Measurements from ENCODE around the gene THADA.

Gene THADA

GRCh38 chr2:43560231-43560547 is 35.6 kb downstream of the THADA start:
- Histone ChIP-seq H3K27me3 (ENCODE audit: control insufficient read depth, low read length) (no peaks in the 10 kb centered on the region), H3K9me2 (replicated peaks; ENCODE audit: control insufficient read depth, low read length) (no peaks in the 10 kb centered on the region), H4K20me1 (ENCODE audit: control insufficient read depth, insufficient read depth, low read depth, low read length) (no peaks in the 10 kb centered on the region), H3K4me3 (ENCODE audit: low read length) (no peak overlapping the region), H3K36me3 (ENCODE audit: control insufficient read depth, low read length) (peaks cover 55% of the 10 kb centered on the region), H3K27ac (ENCODE audit: low read depth, low read length) (no peak overlapping the region), H3K4me2 (ENCODE audit: low read length) (no peak overlapping the region), H3K79me2 (ENCODE audit: control insufficient read depth, low read length) (no peaks in the 10 kb centered on the region), H3F3A (ENCODE audit: control insufficient read depth, insufficient read depth) (no peaks in the 10 kb centered on the region), H3K9me3 (ENCODE audit: control insufficient read depth, insufficient read depth, low read length) (no peaks in the 10 kb centered on the region), H3K4me1 (ENCODE audit: control insufficient read depth, low read length) (no peaks in the 10 kb centered on the region)
- TF ChIP-seq EZH2phosphoT487 (IDR thresholded peaks at IDR 0.05; ENCODE audit: borderline replicate concordance, low read length) = no peak
- TF ChIP-seq, protein P1, sequence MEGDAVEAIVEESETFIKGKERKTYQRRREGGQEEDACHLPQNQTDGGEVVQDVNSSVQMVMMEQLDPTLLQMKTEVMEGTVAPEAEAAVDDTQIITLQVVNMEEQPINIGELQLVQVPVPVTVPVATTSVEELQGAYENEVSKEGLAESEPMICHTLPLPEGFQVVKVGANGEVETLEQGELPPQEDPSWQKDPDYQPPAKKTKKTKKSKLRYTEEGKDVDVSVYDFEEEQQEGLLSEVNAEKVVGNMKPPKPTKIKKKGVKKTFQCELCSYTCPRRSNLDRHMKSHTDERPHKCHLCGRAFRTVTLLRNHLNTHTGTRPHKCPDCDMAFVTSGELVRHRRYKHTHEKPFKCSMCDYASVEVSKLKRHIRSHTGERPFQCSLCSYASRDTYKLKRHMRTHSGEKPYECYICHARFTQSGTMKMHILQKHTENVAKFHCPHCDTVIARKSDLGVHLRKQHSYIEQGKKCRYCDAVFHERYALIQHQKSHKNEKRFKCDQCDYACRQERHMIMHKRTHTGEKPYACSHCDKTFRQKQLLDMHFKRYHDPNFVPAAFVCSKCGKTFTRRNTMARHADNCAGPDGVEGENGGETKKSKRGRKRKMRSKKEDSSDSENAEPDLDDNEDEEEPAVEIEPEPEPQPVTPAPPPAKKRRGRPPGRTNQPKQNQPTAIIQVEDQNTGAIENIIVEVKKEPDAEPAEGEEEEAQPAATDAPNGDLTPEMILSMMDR (IDR thresholded peaks at IDR 0.05; ENCODE audit: low read depth, low read length, poor library complexity, severe bottlenecking) = no peak

GRCh38 chr2:43559391-43560230 is 36.2 kb downstream of the THADA start:
- H3K27me3 ChIP-seq (ENCODE audit: control insufficient read depth, low read length) = no peaks in the 10 kb centered on the region
- no peak overlapping the region for H3K27ac ChIP-seq (ENCODE audit: low read depth, low read length)
- H3K4me2 ChIP-seq (ENCODE audit: low read length) = no peak overlapping the region
- H3F3A ChIP-seq (ENCODE audit: control insufficient read depth, insufficient read depth) = no peaks in the 10 kb centered on the region
- no peaks in the 10 kb centered on the region for H3K4me1 ChIP-seq (ENCODE audit: control insufficient read depth, low read length)
- no peaks in the 10 kb centered on the region for H3K79me2 ChIP-seq (ENCODE audit: control insufficient read depth, low read length)
- no peak for TF ChIP-seq EZH2phosphoT487 (IDR thresholded peaks at IDR 0.05; ENCODE audit: borderline replicate concordance, low read length)
- TF ChIP-seq, protein P1 (IDR thresholded peaks at IDR 0.05; ENCODE audit: low read depth, low read length, poor library complexity, severe bottlenecking) = no peak
- peaks cover 52% of the 10 kb centered on the region for H3K36me3 ChIP-seq (ENCODE audit: control insufficient read depth, low read length)
- H4K20me1 ChIP-seq (ENCODE audit: control insufficient read depth, insufficient read depth, low read depth, low read length) = no peaks in the 10 kb centered on the region
- no peaks in the 10 kb centered on the region for H3K9me3 ChIP-seq (ENCODE audit: control insufficient read depth, insufficient read depth, low read length)
- H3K4me3 ChIP-seq (ENCODE audit: low read length) = no peak overlapping the region
- no peaks in the 10 kb centered on the region for H3K9me2 ChIP-seq (replicated peaks; ENCODE audit: control insufficient read depth, low read length)

GRCh38 chr2:43557196-43557595 is 38.6 kb downstream of the THADA start:
- no peaks in the 10 kb centered on the region for H3K4me1 ChIP-seq (ENCODE audit: control insufficient read depth, low read length)
- no peak overlapping the region for H3K4me3 ChIP-seq (ENCODE audit: low read length)
- no peak for TF ChIP-seq EZH2phosphoT487 (IDR thresholded peaks at IDR 0.05; ENCODE audit: borderline replicate concordance, low read length)
- TF ChIP-seq, protein P1 (IDR thresholded peaks at IDR 0.05; ENCODE audit: low read depth, low read length, poor library complexity, severe bottlenecking) = no peak
- H3K9me3 ChIP-seq (ENCODE audit: control insufficient read depth, insufficient read depth, low read length) = no peaks in the 10 kb centered on the region
- no peaks in the 10 kb centered on the region for H3K9me2 ChIP-seq (replicated peaks; ENCODE audit: control insufficient read depth, low read length)
- H4K20me1 ChIP-seq (ENCODE audit: control insufficient read depth, insufficient read depth, low read depth, low read length) = no peaks in the 10 kb centered on the region
- H3K4me2 ChIP-seq (ENCODE audit: low read length) = no peak overlapping the region
- no peaks in the 10 kb centered on the region for H3F3A ChIP-seq (ENCODE audit: control insufficient read depth, insufficient read depth)
- H3K27me3 ChIP-seq (ENCODE audit: control insufficient read depth, low read length) = no peaks in the 10 kb centered on the region
- H3K79me2 ChIP-seq (ENCODE audit: control insufficient read depth, low read length) = no peaks in the 10 kb centered on the region
- no peak overlapping the region for H3K27ac ChIP-seq (ENCODE audit: low read depth, low read length)
- peaks cover 56% of the 10 kb centered on the region for H3K36me3 ChIP-seq (ENCODE audit: control insufficient read depth, low read length)

Measured in DOHH2 (cell line).